GM19467 (cell line): ENCODE measurements around the gene ASTN2.

Source experiments
- ATAC-seq: cut with Tn5 transposase; IDR thresholded peaks from one replicate; pipeline ENCODE4 v1.9.1; 2021; ENCODE audit warnings: mild to moderate bottlenecking, moderate library complexity; ENCODE audit not compliant: unreplicated experiment

ASTN2 gene

GRCh38 chr9:116550696-116551436 is 864.0 kb downstream of the ASTN2 start:
- ATAC-seq: no peak

GRCh38 chr9:116549786-116550660 is 864.8 kb downstream of the ASTN2 start:
- ATAC-seq: no peak

- no peak for ATAC-seq
These were observed 865.7 kb downstream of the ASTN2 start for GRCh38 chr9:116549061-116549664.

- ATAC-seq: no peak
These were observed 867.0 kb downstream of the ASTN2 start for GRCh38 chr9:116547729-116548426.

- ATAC-seq: no peak
These were observed 867.9 kb downstream of the ASTN2 start for GRCh38 chr9:116546711-116547581.

- ATAC-seq: no peak
These were observed 870.0 kb downstream of the ASTN2 start for GRCh38 chr9:116544896-116545295.

- no peak for ATAC-seq
These were observed 871.0 kb downstream of the ASTN2 start for GRCh38 chr9:116543731-116544400.

- ATAC-seq: no peak
These were observed 873.5 kb downstream of the ASTN2 start for GRCh38 chr9:116541402-116541801.

- no peak for ATAC-seq
These were observed 875.3 kb downstream of the ASTN2 start for GRCh38 chr9:116539549-116539948.

- no peak for ATAC-seq
These were observed 889.2 kb downstream of the ASTN2 start for GRCh38 chr9:116525611-116526010.

- no peak for ATAC-seq
These were observed 889.9 kb downstream of the ASTN2 start for GRCh38 chr9:116524778-116525470.

- ATAC-seq: no peak
These were observed 894.6 kb downstream of the ASTN2 start for GRCh38 chr9:116520218-116520617.

GRCh38 chr9:116516456-116516855 is 898.4 kb downstream of the ASTN2 start:
- no peak for ATAC-seq

GRCh38 chr9:116515541-116515940 is 899.3 kb downstream of the ASTN2 start:
- no peak for ATAC-seq

GRCh38 chr9:116506685-116507084 is 908.2 kb downstream of the ASTN2 start:
- no peak for ATAC-seq

- peak; percentile 95 for ATAC-seq
These were observed 909.9 kb downstream of the ASTN2 start for GRCh38 chr9:116504893-116505480.

GRCh38 chr9:116504081-116504480 is 910.8 kb downstream of the ASTN2 start:
- ATAC-seq: no peak

GRCh38 chr9:116502746-116503145 is 912.1 kb downstream of the ASTN2 start:
- no peak for ATAC-seq

- ATAC-seq: no peak
These were observed 913.0 kb downstream of the ASTN2 start for GRCh38 chr9:116501871-116502270.
